Measurements from ENCODE around the gene SPNS2. TPM values are rescaled to one million over a fixed set of nuclear protein-coding genes. Genes with fewer than 3 reads are reported as not detected.

SPNS2 gene
- total and polyA plus RNA-seq, 4 donors: 4.0 to 9.0 (median 5.2) TPM

DNA sequence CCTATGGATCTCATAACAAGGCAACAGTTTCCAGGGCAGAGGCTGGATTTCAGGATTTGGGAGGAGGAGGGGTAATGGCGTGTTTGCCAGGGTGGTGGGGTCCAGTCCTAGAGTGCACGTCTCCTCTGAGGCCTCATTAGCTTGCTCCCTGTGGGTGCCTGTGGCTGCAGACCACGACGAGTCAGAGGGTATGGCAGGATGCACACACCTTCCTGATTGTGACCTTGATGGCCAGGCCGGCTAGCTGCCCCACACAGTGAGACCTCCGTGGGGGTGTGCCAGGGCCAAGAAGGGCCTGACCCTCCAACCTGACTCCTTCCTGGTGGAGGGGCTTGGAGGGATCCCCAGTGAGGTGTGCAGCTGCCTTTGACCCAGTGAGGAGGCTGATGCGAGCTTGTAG is 81.6 kb downstream of the SPNS2 start:
- Histone ChIP-seq H3K4me1 (ENCODE audit: control insufficient read depth in 4 of 4, insufficient read depth in 4 of 4, low read length in 3 of 4) (peaks cover 6 to 24% (median 15%) of the 10 kb centered on the region in 4 donors), H3K4me3 (ENCODE audit: low read depth in 1 of 3, low read length in 3 of 3) (no peak overlapping the region), H3K27me3 (ENCODE audit: control insufficient read depth in 4 of 4, insufficient read depth in 4 of 4, low read length in 3 of 4) (peaks cover 0 to 3% (median 0%) of the 10 kb centered on the region in 4 donors), H3K9me3 (ENCODE audit: control insufficient read depth in 4 of 4, low read length in 3 of 4) (no peaks in the 10 kb centered on the region), H3K36me3 (ENCODE audit: control insufficient read depth in 4 of 4, insufficient read depth in 3 of 4, low read depth in 1 of 4, low read length in 3 of 4) (peaks cover 0 to 2% (median 0%) of the 10 kb centered on the region in 4 donors), H3K9ac (ENCODE audit: low read depth in 1 of 2, low read length in 2 of 2) (no peak overlapping the region), H3K27ac (ENCODE audit: low read depth in 1 of 2, low read length in 2 of 2) (no peak overlapping the region)
- 56% methylated on average over 7 of the region's 7 CpGs for WGBS
- TF ChIP-seq FOXA1 (IDR thresholded peaks at IDR 0.05) (no peak), GABPA (IDR thresholded peaks at IDR 0.05 in 1 of 2, conservative IDR thresholded peaks at IDR 0.05 in 1 of 2) (no peak), ZBTB33 (IDR thresholded peaks at IDR 0.05) (no peak)
- DNase-seq (ENCODE audit: low spot score): no peak

DNA sequence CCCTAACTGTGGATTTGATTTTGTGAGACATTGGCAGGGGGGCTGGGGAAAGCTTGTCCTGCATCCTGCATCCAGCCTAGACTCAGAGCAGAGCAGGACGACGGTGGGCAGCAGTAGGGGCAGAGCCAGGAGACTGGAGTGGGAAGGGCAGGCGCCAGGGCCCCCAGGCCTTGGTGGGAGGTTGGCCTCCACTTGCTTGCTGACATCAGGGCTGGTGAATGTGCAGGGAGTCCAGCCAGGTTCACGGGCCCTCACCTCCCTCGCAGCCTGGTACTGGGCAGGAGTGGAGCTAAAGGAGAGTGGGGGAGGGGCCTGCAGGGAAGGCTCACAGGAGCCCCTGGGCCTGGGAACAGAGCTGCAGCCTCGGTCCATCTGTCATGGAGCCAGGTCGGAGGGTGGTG is 83.4 kb downstream of the SPNS2 start:
- peaks cover 6 to 16% (median 11%) of the 10 kb centered on the region in 4 donors for H3K4me1 ChIP-seq (ENCODE audit: control insufficient read depth in 4 of 4, insufficient read depth in 4 of 4, low read length in 3 of 4)
- TF ChIP-seq EGR1 (IDR thresholded peaks at IDR 0.05; ENCODE audit: low read depth in 2 of 2) (no peak), JUND (IDR thresholded peaks at IDR 0.05) (no peak), NR2F2 (IDR thresholded peaks at IDR 0.05) (no peak), SP1 (IDR thresholded peaks at IDR 0.05) (no peak), FOXA1 (IDR thresholded peaks at IDR 0.05) (no peak)
- H3K9me3 ChIP-seq (ENCODE audit: control insufficient read depth in 4 of 4, low read length in 3 of 4): no peaks in the 10 kb centered on the region
- peaks cover 0 to 6% (median 1%) of the 10 kb centered on the region in 4 donors for H3K27me3 ChIP-seq (ENCODE audit: control insufficient read depth in 4 of 4, insufficient read depth in 4 of 4, low read length in 3 of 4)
- H3K4me3 ChIP-seq (ENCODE audit: low read depth in 1 of 3, low read length in 3 of 3): no peak overlapping the region
- 61% methylated on average over 7 of the region's 7 CpGs for WGBS
- H3K9ac ChIP-seq (ENCODE audit: low read depth in 1 of 2, low read length in 2 of 2): no peak overlapping the region
- no peak overlapping the region for H3K27ac ChIP-seq (ENCODE audit: low read depth in 1 of 2, low read length in 2 of 2)
- H3K36me3 ChIP-seq (ENCODE audit: control insufficient read depth in 4 of 4, insufficient read depth in 3 of 4, low read depth in 1 of 4, low read length in 3 of 4): no peaks in the 10 kb centered on the region
- no peak for DNase-seq (ENCODE audit: low spot score)

- no peak for DNase-seq (ENCODE audit: low spot score)
- no peaks in the 10 kb centered on the region for H3K36me3 ChIP-seq (ENCODE audit: control insufficient read depth in 4 of 4, insufficient read depth in 3 of 4, low read depth in 1 of 4, low read length in 3 of 4)
- H3K9me3 ChIP-seq (ENCODE audit: control insufficient read depth in 4 of 4, low read length in 3 of 4): no peaks in the 10 kb centered on the region
- WGBS: 70% methylated on average over 8 of the region's 8 CpGs
- peaks cover 6 to 16% (median 11%) of the 10 kb centered on the region in 4 donors for H3K4me1 ChIP-seq (ENCODE audit: control insufficient read depth in 4 of 4, insufficient read depth in 4 of 4, low read length in 3 of 4)
- TF ChIP-seq HNF4G (IDR thresholded peaks at IDR 0.05) (no peak), EGR1 (IDR thresholded peaks at IDR 0.05; ENCODE audit: low read depth in 2 of 2) (no peak), YY1 (IDR thresholded peaks at IDR 0.05) (no peak), SP1 (IDR thresholded peaks at IDR 0.05) (no peak), REST (IDR thresholded peaks at IDR 0.05) (no peak), TAF1 (conservative IDR thresholded peaks at IDR 0.05) (no peak), NR2F2 (IDR thresholded peaks at IDR 0.05) (no peak), CTCF (IDR thresholded peaks at IDR 0.05; ENCODE audit: low read depth, low read length, missing input control) (no peak), FOXA1 (IDR thresholded peaks at IDR 0.05) (no peak), GABPA (IDR thresholded peaks at IDR 0.05 in 1 of 2, conservative IDR thresholded peaks at IDR 0.05 in 1 of 2) (no peak)
- TF ChIP-seq, protein P1, sequence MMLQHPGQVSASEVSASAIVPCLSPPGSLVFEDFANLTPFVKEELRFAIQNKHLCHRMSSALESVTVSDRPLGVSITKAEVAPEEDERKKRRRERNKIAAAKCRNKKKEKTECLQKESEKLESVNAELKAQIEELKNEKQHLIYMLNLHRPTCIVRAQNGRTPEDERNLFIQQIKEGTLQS (IDR thresholded peaks at IDR 0.05): no peak
- no peak overlapping the region for H3K4me3 ChIP-seq (ENCODE audit: low read depth in 1 of 3, low read length in 3 of 3)
- H3K9ac ChIP-seq (ENCODE audit: low read depth in 1 of 2, low read length in 2 of 2): no peak overlapping the region
- H3K27ac ChIP-seq (ENCODE audit: low read depth in 1 of 2, low read length in 2 of 2): no peak overlapping the region
- peaks cover 0 to 6% (median 1%) of the 10 kb centered on the region in 4 donors for H3K27me3 ChIP-seq (ENCODE audit: control insufficient read depth in 4 of 4, insufficient read depth in 4 of 4, low read length in 3 of 4)
Observed at GRCh38 chr17:4582691-4583090, 84.0 kb downstream of the SPNS2 start.

All from liver (tissue), 9 donors.